SK-N-SH (cell line): ENCODE results near the gene TSHZ3. TPM values are rescaled to one million over a fixed set of nuclear protein-coding genes. Genes with fewer than 3 reads are reported as not detected.

Experiments used
- CTCF ChIA-PET: fragments of 300-600, 350-600 bp; formaldehyde crosslinking; extraction: SDS; loops from one replicate; lab custom pipeline; 2021; lab: Yijun Ruan, JAX
- POLR2A ChIA-PET: fragments of 350-600 bp; sonication (Branson Sonifier 250); formaldehyde crosslinking; extraction: SDS; loops from one replicate; lab custom pipeline; 2020; ENCODE audit warnings: antibody characterized with exemption, inconsistent platforms; lab: Yijun Ruan, JAX
- DNase-seq: peaks from one replicate; pipeline ENCODE4 v3.0.0; 2012
- H2AFZ ChIP-seq: fragments of 200-600 bp; sonication (generic); 2 replicates; pipeline ENCODE4 v1.8.1; 2016; ENCODE audit warnings: antibody characterized with exemption, mild to moderate bottlenecking, low read depth
- H3F3A ChIP-seq: fragments of 200-600 bp; sonication (generic); replicated peaks from 2 replicates; pipeline ENCODE3; 2016; ENCODE audit warnings: antibody characterized with exemption, mild to moderate bottlenecking; ENCODE audit not compliant: insufficient read depth
- H3K27ac ChIP-seq, 2 experiments: fragments of 200-500 bp in 1 of 2; fragments of 200-600 bp in 1 of 2; sonication (Bioruptor generic) in 1 of 2; sonication (generic), shearing (Covaris generic) in 1 of 2; 2 replicates each; pipeline versions ENCODE4 v1.5.1 to v1.6.1; 2014 to 2016; ENCODE audit warnings: low read depth in 2 of 2, inconsistent platforms in 1 of 2, low read length in 1 of 2, mild to moderate bottlenecking in 1 of 2, mixed read lengths in 1 of 2
- H3K27me3 ChIP-seq: fragments of 200-600 bp; sonication (generic), shearing (Covaris generic); 2 replicates; pipeline ENCODE4 v1.6.1; 2016; ENCODE audit warnings: mixed run types; ENCODE audit not compliant: insufficient read depth
- H3K36me3 ChIP-seq, 2 experiments: fragments of 200-500 bp in 1 of 2; fragments of 200-600 bp in 1 of 2; sonication (Bioruptor generic) in 1 of 2; sonication (generic) in 1 of 2; replicated peaks in 1 of 2; 2 replicates each; pipeline versions ENCODE3 to v1.5.1; 2014 to 2016; ENCODE audit warnings: low read length in 1 of 2, mild to moderate bottlenecking in 1 of 2; ENCODE audit not compliant: insufficient read depth in 2 of 2, control insufficient read depth in 1 of 2
- H3K4me1 ChIP-seq, 2 experiments: fragments of 200-500 bp in 1 of 2; fragments of 200-600 bp in 1 of 2; sonication (Bioruptor generic) in 1 of 2; sonication (generic), shearing (Covaris generic) in 1 of 2; 2 replicates each; pipeline versions ENCODE4 v1.5.1 to v1.6.1; 2014 to 2016; ENCODE audit warnings: low read depth in 1 of 2, low read length in 1 of 2, mixed run types in 1 of 2; ENCODE audit not compliant: insufficient read depth in 2 of 2, control insufficient read depth in 1 of 2
- H3K4me2 ChIP-seq: fragments of 200-600 bp; sonication (generic), shearing (Covaris generic); 2 replicates; pipeline ENCODE4 v1.6.1; 2017; ENCODE audit warnings: mixed run types
- H3K4me3 ChIP-seq, 2 experiments: fragments of 200-500 bp in 1 of 2; fragments of 200-600 bp in 1 of 2; sonication (Bioruptor generic) in 1 of 2; sonication (generic), shearing (Covaris generic) in 1 of 2; 2 replicates each; pipeline versions ENCODE4 v1.5.1 to v1.8.1; 2014 to 2016; ENCODE audit warnings: low read depth in 2 of 2, inconsistent platforms in 1 of 2, low read length in 1 of 2, mild to moderate bottlenecking in 1 of 2, mixed read lengths in 1 of 2, moderate library complexity in 1 of 2
- H3K79me2 ChIP-seq: fragments of 200-600 bp; sonication (generic); 2 replicates; pipeline ENCODE4 v1.8.1; 2017; ENCODE audit warnings: mild to moderate bottlenecking; ENCODE audit not compliant: insufficient read depth
- H3K9ac ChIP-seq: fragments of 200-600 bp; sonication (generic); 2 replicates; pipeline ENCODE4 v1.6.1; 2017; ENCODE audit warnings: mixed run types
- H3K9me2 ChIP-seq: fragments of 200-600 bp; sonication (generic); 2 replicates; pipeline ENCODE4 v1.6.1; 2017; ENCODE audit warnings: mixed run types
- H3K9me3 ChIP-seq: fragments of 200-600 bp; sonication (generic); 2 replicates; pipeline ENCODE4 v1.6.1; 2017; ENCODE audit warnings: mixed run types, mild to moderate bottlenecking, moderate library complexity
- H4K20me1 ChIP-seq: fragments of 200-600 bp; sonication (generic); 2 replicates; pipeline ENCODE4 v1.6.1; 2017; ENCODE audit warnings: mild to moderate bottlenecking, mixed run types; ENCODE audit not compliant: insufficient read depth
- CHD2 ChIP-seq: fragments of 150-350 bp; IDR thresholded peaks from 2 replicates; pipeline ENCODE4 v1.6.1; 2018; ENCODE audit warnings: low read length; ENCODE audit not compliant: partially characterized antibody
- CTCF ChIP-seq: fragments of 200-600 bp; sonication (generic); IDR thresholded peaks from 2 replicates; pipeline ENCODE4 v1.6.1; 2017; ENCODE audit warnings: antibody characterized with exemption, mild to moderate bottlenecking, moderate library complexity
- ELF1 ChIP-seq: IDR thresholded peaks from 2 replicates; pipeline ENCODE4 v1.4.0; 2012
- FOSL2 ChIP-seq: IDR thresholded peaks from 2 replicates; pipeline ENCODE4 v1.4.0; 2012; ENCODE audit warnings: low read depth, mild to moderate bottlenecking, moderate library complexity, borderline replicate concordance
- FOXJ3 ChIP-seq: sonication (generic); formaldehyde crosslinking; IDR thresholded peaks from 2 replicates; pipeline ENCODE4 v1.5.1; 2020; ENCODE audit warnings: mild to moderate bottlenecking, missing genetic modification reagents
- GABPA ChIP-seq: IDR thresholded peaks from 2 replicates; pipeline ENCODE4 v1.4.0; 2012; ENCODE audit warnings: low read depth, mild to moderate bottlenecking
- JUND ChIP-seq: IDR thresholded peaks from 2 replicates; pipeline ENCODE4 v1.4.0; 2012
- MEF2A ChIP-seq: IDR thresholded peaks from 2 replicates; pipeline ENCODE4 v1.4.0; 2012; ENCODE audit warnings: low read depth, borderline replicate concordance
- MXI1 ChIP-seq: IDR thresholded peaks from 2 replicates; pipeline ENCODE4 v1.6.1; 2012; ENCODE audit warnings: mild to moderate bottlenecking, low read depth, low read length, improper control_type of control experiment
- NFIC ChIP-seq: IDR thresholded peaks from 2 replicates; pipeline ENCODE4 v1.4.0; 2012; ENCODE audit warnings: borderline replicate concordance
- NRF1 ChIP-seq: IDR thresholded peaks from 2 replicates; pipeline ENCODE4 v1.6.1; 2012; ENCODE audit warnings: low read depth, mild to moderate bottlenecking, low read length
- RAD21 ChIP-seq: IDR thresholded peaks from 2 replicates; pipeline ENCODE4 v1.6.1; 2012; ENCODE audit warnings: mild to moderate bottlenecking, low read length
- RCOR1 ChIP-seq: fragments of 150-350 bp; IDR thresholded peaks from 2 replicates; pipeline ENCODE4 v1.6.1; 2017; ENCODE audit warnings: antibody characterized with exemption, low read length
- RFX5 ChIP-seq: IDR thresholded peaks from 2 replicates; pipeline ENCODE4 v1.6.1; 2012; ENCODE audit warnings: mild to moderate bottlenecking, improper control_type of control experiment, low read length
- RXRA ChIP-seq: IDR thresholded peaks from 2 replicates; pipeline ENCODE4 v1.4.0; 2012; ENCODE audit warnings: low read depth, mild to moderate bottlenecking, borderline replicate concordance
- SIN3A ChIP-seq: IDR thresholded peaks from 2 replicates; pipeline ENCODE4 v1.6.1; 2012; ENCODE audit warnings: low read depth, mild to moderate bottlenecking, low read length, moderate library complexity, borderline replicate concordance
- SMC3 ChIP-seq: IDR thresholded peaks from 2 replicates; pipeline ENCODE4 v1.6.1; 2012; ENCODE audit warnings: low read depth, low read length, improper control_type of control experiment
- TAF1 ChIP-seq: IDR thresholded peaks from 2 replicates; pipeline ENCODE4 v1.6.1; 2012; ENCODE audit warnings: low read depth, mild to moderate bottlenecking, low read length, moderate library complexity, borderline replicate concordance
- TEAD4 ChIP-seq: IDR thresholded peaks from 2 replicates; pipeline ENCODE4 v1.4.0; 2012; ENCODE audit warnings: mild to moderate bottlenecking, borderline replicate concordance; ENCODE audit not compliant: insufficient read depth
- USF2 ChIP-seq: fragments of 150-350 bp; IDR thresholded peaks from 2 replicates; pipeline ENCODE4 v1.6.1; 2017; ENCODE audit warnings: antibody characterized with exemption, low read length, low read depth, borderline replicate concordance
- WGBS: methylation state at CpG from one replicate; pipeline ENCODE4 v1.1.6; 2017; ENCODE audit warnings: low lambda C conversion rate; 5-methylcytosine and 5-hydroxymethylcytosine counted together
- polyA plus RNA-seq, 3 experiments: library from polyadenylated mRNA; depleted of rRNA; stranded (reverse); fragments of >200 nt; gene quantifications; 2 replicates each; pipeline ENCODE4 v1.2.3, GENCODE V29; 2012
- TF ChIP-seq, protein P1 (sequence below): IDR thresholded peaks from 2 replicates; pipeline ENCODE4 v1.4.0; 2012; ENCODE audit warnings: low read depth, borderline replicate concordance
- TF ChIP-seq, protein P2 (sequence below): fragments of 150-350 bp; IDR thresholded peaks from 2 replicates; pipeline ENCODE4 v1.6.1; 2016; ENCODE audit warnings: mild to moderate bottlenecking, low read depth, low read length

Gene TSHZ3
- polyA plus RNA-seq, 1 of the 3 experiments (the other 2 are of a cell fraction) = 3.3 TPM

- TF ChIP-seq GABPA (no peak), SIN3A (no peak), TEAD4 (no peak), TAF1 (no peak), JUND (no peak), CTCF (peak; percentile 60), MXI1 (no peak; the same call in 1 of the 2 replicates), NFIC (no peak), USF2 (no peak), CHD2 (peak; percentile 23), RCOR1 (0 out of 2 replicates have a peak, but pooled peaks have one; percentile 34), FOXJ3 (CRISPR knock-in tag) (peak; percentile 47; the same call in 1 of the 2 replicates), RAD21 (peak; percentile 73)
- TF ChIP-seq, all 33 proteins: peak for 7
Observed at GRCh38 chr19:31338069-31338776, 11.0 kb downstream of the TSHZ3 start (continued).

- H2AFZ ChIP-seq = no peak overlapping the region
- peaks cover 27% of the 10 kb centered on the region for H4K20me1 ChIP-seq
- no peak overlapping the region for H3K4me2 ChIP-seq
- ChIA-PET CTCF (interaction anchor here (0.6 to 2.3 kb wide), 21 partner anchors 9 to 654 kb away, joined by 3 to 17 read pairs (median 4); no protein-coding TSS in a partner anchor), POLR2A (interaction anchor here (0.7 to 3.6 kb wide), 7 partner anchors 10 to 654 kb away, joined by 3 to 12 read pairs (median 3); no protein-coding TSS in a partner anchor)
- DNase-seq = no peak
- no peaks in the 10 kb centered on the region for H3K9me3 ChIP-seq
- H3K4me3 ChIP-seq = no peak overlapping the region
- peak overlapping the region in 1 of 2 experiments; percentile 98; a peak in 2 of 4 replicates for H3K27ac ChIP-seq
- H3K9ac ChIP-seq = no peak overlapping the region
- H3K27me3 ChIP-seq = no peaks in the 10 kb centered on the region
- H3F3A ChIP-seq = peaks cover 4% of the 10 kb centered on the region
- no peaks in the 10 kb centered on the region for H3K9me2 ChIP-seq
- WGBS = 76% methylated on average over 7 of the region's 7 CpGs
- H3K36me3 ChIP-seq = peaks cover 4 to 5% of the 10 kb centered on the region in 2 experiments
- H3K4me1 ChIP-seq = peaks cover 39 to 66% of the 10 kb centered on the region in 2 experiments
- peaks cover 62% of the 10 kb centered on the region for H3K79me2 ChIP-seq
- TF ChIP-seq FOSL2 (no peak), ELF1 (no peak), SMC3 (no peak), MXI1 (no peak), MEF2A (no peak), RFX5 (no peak), JUND (no peak), USF2 (no peak), FOXJ3 (CRISPR knock-in tag) (no peak), NFIC (no peak), NRF1 (no peak), RXRA (no peak), RCOR1 (no peak)
- TF ChIP-seq, protein P1, sequence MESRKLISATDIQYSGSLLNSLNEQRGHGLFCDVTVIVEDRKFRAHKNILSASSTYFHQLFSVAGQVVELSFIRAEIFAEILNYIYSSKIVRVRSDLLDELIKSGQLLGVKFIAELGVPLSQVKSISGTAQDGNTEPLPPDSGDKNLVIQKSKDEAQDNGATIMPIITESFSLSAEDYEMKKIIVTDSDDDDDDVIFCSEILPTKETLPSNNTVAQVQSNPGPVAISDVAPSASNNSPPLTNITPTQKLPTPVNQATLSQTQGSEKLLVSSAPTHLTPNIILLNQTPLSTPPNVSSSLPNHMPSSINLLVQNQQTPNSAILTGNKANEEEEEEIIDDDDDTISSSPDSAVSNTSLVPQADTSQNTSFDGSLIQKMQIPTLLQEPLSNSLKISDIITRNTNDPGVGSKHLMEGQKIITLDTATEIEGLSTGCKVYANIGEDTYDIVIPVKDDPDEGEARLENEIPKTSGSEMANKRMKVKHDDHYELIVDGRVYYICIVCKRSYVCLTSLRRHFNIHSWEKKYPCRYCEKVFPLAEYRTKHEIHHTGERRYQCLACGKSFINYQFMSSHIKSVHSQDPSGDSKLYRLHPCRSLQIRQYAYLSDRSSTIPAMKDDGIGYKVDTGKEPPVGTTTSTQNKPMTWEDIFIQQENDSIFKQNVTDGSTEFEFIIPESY = no peak
- TF ChIP-seq, protein P2, sequence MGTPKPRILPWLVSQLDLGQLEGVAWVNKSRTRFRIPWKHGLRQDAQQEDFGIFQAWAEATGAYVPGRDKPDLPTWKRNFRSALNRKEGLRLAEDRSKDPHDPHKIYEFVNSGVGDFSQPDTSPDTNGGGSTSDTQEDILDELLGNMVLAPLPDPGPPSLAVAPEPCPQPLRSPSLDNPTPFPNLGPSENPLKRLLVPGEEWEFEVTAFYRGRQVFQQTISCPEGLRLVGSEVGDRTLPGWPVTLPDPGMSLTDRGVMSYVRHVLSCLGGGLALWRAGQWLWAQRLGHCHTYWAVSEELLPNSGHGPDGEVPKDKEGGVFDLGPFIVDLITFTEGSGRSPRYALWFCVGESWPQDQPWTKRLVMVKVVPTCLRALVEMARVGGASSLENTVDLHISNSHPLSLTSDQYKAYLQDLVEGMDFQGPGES = no peak
Observed at GRCh38 chr19:31337008-31337914, 12.0 kb downstream of the TSHZ3 start.
